Measurements from ENCODE around the gene KRTAP12-1. TPM values are rescaled to one million over a fixed set of nuclear protein-coding genes. Genes with fewer than 3 reads are reported as not detected.

KRTAP12-1 gene
- total and polyA plus RNA-seq, 2 of the 8 experiments (the other 6 are each of a cell fraction or from before 2014, with no cell fraction given) = 0.50 to 0.73 TPM

- Histone ChIP-seq H4K8ac (ENCODE audit: extremely low read depth, insufficient read depth, low read length) (peak overlapping the region; percentile 96), H3K27me3 (replicated peaks in 1 of 4; ENCODE audit: control insufficient read depth in 3 of 4, extremely low read depth in 1 of 4, insufficient read depth in 3 of 4, low read length in 3 of 4) (peaks cover 22 to 53% (median 49%) of the 10 kb centered on the region in 4 experiments), H3K9me3 (ENCODE audit: insufficient read depth in 2 of 2, low read depth in 1 of 2, low read length in 1 of 2) (no peaks in the 10 kb centered on the region), H3K79me1 (ENCODE audit: low read depth, low read length) (peaks cover 3% of the 10 kb centered on the region; the same call in 1 of the 2 replicates), H2AFZ (ENCODE audit: low read length) (no peak overlapping the region), H3K14ac (ENCODE audit: insufficient read length) (no peak overlapping the region), H3K23ac (ENCODE audit: insufficient read length) (no peak overlapping the region), H2AK5ac (ENCODE audit: low read depth, low read length) (peak overlapping the region; percentile 100; the same call in 1 of the 2 replicates), H3K4me1 (replicated peaks in 1 of 4; ENCODE audit: control insufficient read depth in 3 of 4, insufficient read depth in 4 of 4, low read length in 3 of 4) (peaks cover under 1 to 73% (median 61%) of the 10 kb centered on the region in 4 experiments), H3K27ac (ENCODE audit: low read depth, low read length) (no peak overlapping the region), H3K79me2 (ENCODE audit: control insufficient read depth in 1 of 2, insufficient read depth in 2 of 2, low read length in 2 of 2) (no peaks in the 10 kb centered on the region), H2BK15ac (ENCODE audit: low read length) (no peak overlapping the region; the same call in 1 of the 2 replicates), H4K5ac (ENCODE audit: insufficient read length, low read depth, low read length) (no peak overlapping the region), H2BK12ac (ENCODE audit: low read depth, low read length) (peak overlapping the region; percentile 100), H4K20me1 (replicated peaks in 1 of 2; ENCODE audit: control insufficient read depth in 1 of 2, insufficient read depth in 2 of 2, low read length in 2 of 2) (peaks cover 0 to 4% of the 10 kb centered on the region in 2 experiments), H3K9ac (replicated peaks in 1 of 4; ENCODE audit: extremely low read depth in 1 of 4, low read depth in 3 of 4, low read length in 3 of 4) (peak overlapping the region in 2 of 4 experiments; percentile 54 to 68; a peak in 5 of 7 replicates), H3K18ac (ENCODE audit: extremely low read depth, low read length) (peak overlapping the region; percentile 99), H2BK5ac (ENCODE audit: low read depth, low read length) (peak overlapping the region; percentile 100; the same call in 1 of the 2 replicates), H4K91ac (replicated peaks; ENCODE audit: insufficient read length, low read length) (peak overlapping the region; percentile 100), H3K4me3 (ENCODE audit: extremely low read depth in 1 of 4, insufficient read depth in 2 of 4, low read depth in 3 of 4, low read length in 4 of 4) (peak overlapping the region; percentile 34 to 58 (median 44)), H3K4ac (replicated peaks; ENCODE audit: insufficient read length, low read depth, low read length) (peak overlapping the region; percentile 100), H3K36me3 (ENCODE audit: control insufficient read depth in 2 of 4, insufficient read depth in 4 of 4, low read length in 3 of 4) (no peaks in the 10 kb centered on the region), H3K4me2 (ENCODE audit: insufficient read depth in 1 of 2, low read depth in 2 of 2, low read length in 2 of 2) (peak overlapping the region; percentile 91 to 93), H3K23me2 (ENCODE audit: low read depth, low read length) (peaks cover 44% of the 10 kb centered on the region), H2BK120ac (replicated peaks; ENCODE audit: low read depth, low read length) (peak overlapping the region; percentile 100), H2BK20ac (ENCODE audit: low read length) (0 out of 2 replicates have a peak overlapping the region, but pooled peaks have one; percentile 100), H3K56ac (replicated peaks; ENCODE audit: insufficient read length, low read depth, low read length) (peak overlapping the region; percentile 84)
- FAIRE-seq = no peak
- TF ChIP-seq ZNF274 (IDR thresholded peaks at IDR 0.05; ENCODE audit: borderline replicate concordance, extremely low read depth, low read length) (no peak), SUZ12 (IDR thresholded peaks at IDR 0.05; ENCODE audit: low read length) (peak; percentile 21), RFX5 (IDR thresholded peaks at IDR 0.05; ENCODE audit: borderline replicate concordance, low read depth, low read length) (no peak), EZH2 (IDR thresholded peaks at IDR 0.05; ENCODE audit: low read depth, low read length, severe bottlenecking) (peak; percentile 54), POLR2A (IDR thresholded peaks at IDR 0.05; ENCODE audit: control extremely low read depth in 1 of 2, low read depth in 2 of 2, low read length in 2 of 2) (no peak), RNF2 (IDR thresholded peaks at IDR 0.05; ENCODE audit: borderline replicate concordance, low read depth, low read length, missing control alignments, poor library complexity, severe bottlenecking) (peak; percentile 20), POU5F1 (IDR thresholded peaks at IDR 0.05; ENCODE audit: low read depth, low read length) (no peak)
- ChIA-PET POLR2A (ENCODE audit: partially characterized antibody) (interaction anchor here (0.9 to 1.2 kb wide), 4 partner anchors 9 to 196 kb away, joined by 3 read pairs; no protein-coding TSS in a partner anchor), CTCF (ENCODE audit: partially characterized antibody) (interaction anchor here (1.0 kb wide), 1 partner anchor 86 kb away, joined by 3 read pairs; no protein-coding TSS in a partner anchor)
- 1% methylated on average over 22 of the region's 46 CpGs; no CpG with 5 or more reads in 1 of the 2 experiments for WGBS, 2 experiments (ENCODE audit: extremely low coverage in 1 of 2, insufficient coverage in 1 of 2, insufficient read length in 1 of 2, insufficient replicate concordance in 2 of 2, low coverage in 1 of 2, low lambda C conversion rate in 2 of 2, missing lambda C conversion rate in 1 of 2)
- peak in 1 of 2 experiments; percentile 69 for DNase-seq (ENCODE audit: low read depth in 1 of 2, low spot score in 2 of 2)
These were observed 25.0 kb upstream of the KRTAP12-1 start for GRCh38 chr21:44706706-44707581.

Measured in H1 (cell line).